Gastroesophageal sphincter (tissue), 4 donors: ENCODE data around the gene C15orf61. TPM values are rescaled to one million over a fixed set of nuclear protein-coding genes. Genes with fewer than 3 reads are reported as not detected.

Source experiments
- ATAC-seq: fragments of 150-250 bp; one replicate; pipeline ENCODE4 v1.9.1; 2016; ENCODE audit warnings: mild to moderate bottlenecking, moderate library complexity
- H3K27ac ChIP-seq, 4 donors: fragments of 200-600 bp; sonication (generic) in 3 of 4; 1 replicate in 3 of 4; 2 replicates in 1 of 4; pipeline ENCODE4 v1.5.1; 2016 to 2019
- H3K27me3 ChIP-seq: fragments of 200-600 bp; sonication (generic); one replicate; pipeline ENCODE4 v1.5.1; 2019
- H3K36me3 ChIP-seq, 2 donors: fragments of 200-600 bp; sonication (generic); one replicate each; pipeline ENCODE4 v1.5.1; 2019; ENCODE audit warnings: control low read depth in 1 of 2
- H3K4me1 ChIP-seq, 3 donors: fragments of 200-600 bp; sonication (generic); 1 replicate in 2 of 3; 2 replicates in 1 of 3; pipeline ENCODE4 v1.5.1; 2016 to 2019; ENCODE audit warnings: control low read depth in 2 of 3
- H3K4me3 ChIP-seq, 2 donors: fragments of 200-600 bp; sonication (generic); one replicate each; pipeline ENCODE4 v1.5.1; 2019; ENCODE audit warnings: mild to moderate bottlenecking in 1 of 2, moderate library complexity in 1 of 2
- H3K9me3 ChIP-seq, 3 donors: fragments of 200-600 bp; sonication (generic); one replicate each; pipeline ENCODE4 v1.5.1; 2017 to 2019; ENCODE audit warnings: control low read depth in 2 of 3
- CTCF ChIP-seq, 4 experiments: fragments of 200-600 bp in 2 of 4; fragments of 450-650 bp in 2 of 4; sonication (generic) in 1 of 4; IDR thresholded peaks; one replicate each; pipeline ENCODE4 v1.5.1; 2017 to 2019; ENCODE audit warnings: antibody characterized with exemption in 4 of 4, mild to moderate bottlenecking in 2 of 4, moderate library complexity in 2 of 4
- EP300 ChIP-seq: sonication (generic); formaldehyde crosslinking; IDR thresholded peaks from one replicate; pipeline ENCODE4 v1.6.1; 2017; ENCODE audit warnings: antibody characterized with exemption, mild to moderate bottlenecking
- POLR2A ChIP-seq, 2 donors: fragments of 450-650 bp; IDR thresholded peaks; one replicate each; pipeline ENCODE4 v1.6.1; 2017; ENCODE audit warnings: antibody characterized with exemption in 2 of 2, mild to moderate bottlenecking in 2 of 2, moderate library complexity in 1 of 2
- POLR2AphosphoS5 ChIP-seq: sonication (generic); formaldehyde crosslinking; IDR thresholded peaks from one replicate; pipeline ENCODE4 v1.6.1; 2017; ENCODE audit warnings: antibody characterized with exemption
- WGBS, 2 donors: methylation state at CpG; one replicate each; pipeline ENCODE4 v1.1.5; 2018; ENCODE audit warnings: low coverage in 1 of 2; 5-methylcytosine and 5-hydroxymethylcytosine counted together
- total RNA-seq, 4 donors: library from RNA; depleted of rRNA; stranded (reverse); fragments of >200 nt; gene quantifications; one replicate each; pipeline ENCODE4 v1.1.0, GENCODE V29; 2016

The C15orf61 gene
- total RNA-seq, 4 donors from 2014 or later: 4.1 to 6.5 (median 5.6) TPM

DNA sequence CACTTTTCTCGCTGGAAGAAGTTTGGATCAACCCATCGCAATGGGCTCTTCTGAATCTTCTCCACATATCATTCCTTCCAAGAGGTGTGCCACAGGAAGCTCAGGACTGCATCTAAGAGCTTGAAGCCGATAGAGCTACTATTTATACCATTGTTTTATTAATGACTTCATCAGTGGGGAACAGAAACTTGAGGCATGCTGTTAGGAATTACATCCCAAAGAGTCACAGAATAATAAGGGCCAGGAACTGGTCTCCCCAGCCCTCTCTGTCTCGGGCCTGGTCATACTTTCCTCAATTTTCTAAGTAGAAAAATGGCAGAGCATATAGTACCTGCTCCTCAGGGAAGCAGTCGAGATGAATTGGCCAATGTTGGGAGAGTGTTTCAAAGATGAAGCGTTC is 16.9 kb upstream of the C15orf61 start:
- no peaks in the 10 kb centered on the region for H3K9me3 ChIP-seq
- no peak for ATAC-seq
- WGBS, 2 donors: 83 to 89% methylated on average over 2 to 6 of the region's 6 CpGs
- H3K27ac ChIP-seq: no peak overlapping the region
- TF ChIP-seq POLR2AphosphoS5 (no peak), POLR2A (IDR thresholded peaks at IDR 0.05) (no peak), CTCF (IDR thresholded peaks at IDR 0.05) (no peak), EP300 (no peak)
- H3K36me3 ChIP-seq: peaks cover 0 to 4% of the 10 kb centered on the region in 2 donors
- H3K4me3 ChIP-seq: no peak overlapping the region
- no peaks in the 10 kb centered on the region for H3K27me3 ChIP-seq
- H3K4me1 ChIP-seq: no peaks in the 10 kb centered on the region

DNA sequence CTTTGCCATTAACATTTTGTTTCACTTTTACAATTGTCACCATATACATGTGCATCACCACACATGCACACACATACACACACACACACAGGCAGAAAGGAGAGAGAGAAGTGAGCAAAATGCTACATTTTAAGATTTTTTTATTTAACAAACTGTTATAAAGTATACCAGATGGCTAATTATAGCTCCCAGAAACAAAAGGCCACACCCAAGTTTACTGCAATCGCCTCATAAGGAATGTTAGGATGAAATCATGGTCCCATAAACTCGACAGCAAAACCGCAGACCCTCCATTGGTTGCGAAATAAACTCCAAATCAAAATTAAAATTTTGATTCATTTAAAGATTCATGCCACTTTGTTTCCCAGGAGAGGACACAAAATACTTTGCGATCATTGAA is 16.1 kb upstream of the C15orf61 start:
- H3K4me3 ChIP-seq: no peak overlapping the region
- H3K4me1 ChIP-seq: no peaks in the 10 kb centered on the region
- 84 to 87% methylated on average over 5 of the region's 5 CpGs for WGBS, 2 donors
- H3K9me3 ChIP-seq: no peaks in the 10 kb centered on the region
- TF ChIP-seq EP300 (no peak), CTCF (IDR thresholded peaks at IDR 0.05) (no peak), POLR2A (IDR thresholded peaks at IDR 0.05) (no peak), POLR2AphosphoS5 (no peak)
- ATAC-seq: no peak
- no peaks in the 10 kb centered on the region for H3K27me3 ChIP-seq
- H3K27ac ChIP-seq: no peak overlapping the region
- peaks cover 0 to 10% of the 10 kb centered on the region in 2 donors for H3K36me3 ChIP-seq

GRCh38 chr15:67505675-67506572 is 15.0 kb upstream of the C15orf61 start:
- TF ChIP-seq CTCF (IDR thresholded peaks at IDR 0.05): no peak
- ATAC-seq: no peak
- H3K4me3 ChIP-seq: no peak overlapping the region
- no peak overlapping the region for H3K27ac ChIP-seq
- peaks cover 0 to 16% of the 10 kb centered on the region in 2 donors for H3K36me3 ChIP-seq
- no peaks in the 10 kb centered on the region for H3K4me1 ChIP-seq
- no peaks in the 10 kb centered on the region for H3K27me3 ChIP-seq
- 70 to 80% methylated on average over 4 to 5 of the region's 5 CpGs for WGBS, 2 donors
- no peaks in the 10 kb centered on the region for H3K9me3 ChIP-seq

DNA sequence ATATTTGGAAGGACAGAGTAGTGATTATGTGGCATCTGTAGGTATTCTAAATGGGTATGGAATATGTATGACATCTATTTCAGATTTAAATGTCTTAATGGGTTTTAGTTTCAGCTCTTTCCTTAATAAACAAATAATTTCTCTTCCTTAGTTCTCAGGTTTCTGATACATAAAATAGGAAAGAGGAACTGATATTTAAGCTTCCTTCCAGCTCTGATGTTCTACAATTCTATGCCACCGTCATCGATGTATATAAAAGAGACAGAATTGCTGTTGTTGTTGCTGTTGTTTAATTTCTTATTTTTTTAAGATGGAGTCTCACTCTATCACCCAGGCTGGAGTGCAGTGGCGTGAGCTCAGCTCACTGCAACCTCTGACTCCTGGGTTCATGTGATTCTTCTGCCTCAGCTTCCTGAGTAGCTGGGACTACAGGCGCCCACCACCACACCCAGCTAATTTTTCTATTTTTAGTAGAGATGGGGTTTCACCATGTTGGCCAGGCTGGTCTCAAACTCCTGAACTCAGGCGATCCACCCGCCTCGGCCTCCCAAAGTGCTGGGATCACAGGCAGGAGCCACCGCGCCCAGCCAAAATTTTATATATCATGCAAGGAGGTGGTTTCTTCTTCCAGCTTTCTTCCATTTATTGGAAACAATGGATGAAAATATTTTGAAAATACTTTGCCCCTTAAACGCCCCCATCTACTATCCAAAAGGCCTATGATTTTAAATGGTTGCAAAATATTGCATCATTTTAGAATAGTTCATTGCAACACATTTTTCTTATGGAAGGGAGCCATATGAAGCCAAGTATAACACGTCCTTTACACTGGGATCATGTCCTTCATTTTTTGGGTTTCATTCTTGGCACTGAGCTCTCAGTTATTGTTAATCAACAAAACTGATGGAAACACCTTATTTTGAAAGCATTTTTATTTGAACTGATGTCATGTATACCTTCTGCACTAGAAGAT is 13.9 kb upstream of the C15orf61 start:
- H3K27ac ChIP-seq: no peak overlapping the region
- peaks cover 0 to 20% of the 10 kb centered on the region in 2 donors for H3K36me3 ChIP-seq
- TF ChIP-seq POLR2AphosphoS5 (peak; percentile 46), POLR2A (IDR thresholded peaks at IDR 0.05) (no peak)
- ATAC-seq: peak; percentile 63
- WGBS, 2 donors: 79 to 92% methylated on average over 5 to 10 of the region's 11 CpGs
- H3K27me3 ChIP-seq: no peaks in the 10 kb centered on the region
- no peaks in the 10 kb centered on the region for H3K4me1 ChIP-seq
- H3K9me3 ChIP-seq: no peaks in the 10 kb centered on the region
- no peak overlapping the region for H3K4me3 ChIP-seq

- H3K4me1 ChIP-seq: no peaks in the 10 kb centered on the region
- no peaks in the 10 kb centered on the region for H3K9me3 ChIP-seq
- no peak for ATAC-seq
- H3K27me3 ChIP-seq: no peaks in the 10 kb centered on the region
- H3K4me3 ChIP-seq: no peak overlapping the region
- TF ChIP-seq EP300: no peak
- TF ChIP-seq POLR2A (IDR thresholded peaks at IDR 0.05): no peak
- no peak for TF ChIP-seq POLR2AphosphoS5
- no peak for TF ChIP-seq CTCF (IDR thresholded peaks at IDR 0.05)
- H3K27ac ChIP-seq: no peak overlapping the region
- H3K36me3 ChIP-seq: peaks cover 0 to 33% of the 10 kb centered on the region in 2 donors
- 84 to 89% methylated on average over 3 of the region's 3 CpGs for WGBS, 2 donors
Observed at GRCh38 chr15:67508407-67508806, 12.5 kb upstream of the C15orf61 start.
